Left renal cortex interstitium (tissue), 4 donors: ENCODE measurements around the gene OBSL1. TPM values are rescaled to one million over a fixed set of nuclear protein-coding genes. Genes with fewer than 3 reads are reported as not detected.

Source experiments
- DNase-seq, 4 donors: peaks; one replicate each; pipeline ENCODE4 v3.0.0-alpha.2; 2013; ENCODE audit warnings: low read depth in 4 of 4, low spot score in 2 of 4, missing footprints in 1 of 4
- polyA plus RNA-seq, 4 donors: library from polyadenylated mRNA; unstranded; fragments of 120-200 nt; gene quantifications; one replicate each; pipeline ENCODE4 v1.2.1, GENCODE V29; 2013; ENCODE audit not compliant: insufficient read length in 4 of 4

OBSL1 gene
- polyA plus RNA-seq, 4 donors, result 127 to 208 (median 175) TPM

DNA sequence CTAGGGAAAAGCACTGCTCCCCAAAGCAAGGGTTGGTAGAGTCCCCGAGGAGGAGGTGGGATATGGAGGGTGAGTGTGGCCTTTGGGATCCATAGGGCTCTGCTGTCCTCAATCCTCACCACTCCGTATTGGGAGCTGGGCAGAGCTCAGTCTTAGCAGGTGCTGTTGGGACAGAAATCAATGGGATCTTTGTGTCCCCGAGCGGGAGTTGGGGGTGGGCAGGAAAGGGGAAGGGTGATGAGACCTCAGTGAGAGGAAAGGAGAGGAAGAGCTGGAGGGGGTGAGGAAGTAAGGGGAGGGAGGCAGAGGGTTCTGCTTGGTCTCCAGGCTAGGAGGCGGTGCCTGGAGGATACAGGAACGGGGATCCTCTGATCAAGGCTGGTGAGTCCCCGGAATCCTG is 54.5 kb downstream of the OBSL1 start:
- DNase-seq, result no peak

DNA sequence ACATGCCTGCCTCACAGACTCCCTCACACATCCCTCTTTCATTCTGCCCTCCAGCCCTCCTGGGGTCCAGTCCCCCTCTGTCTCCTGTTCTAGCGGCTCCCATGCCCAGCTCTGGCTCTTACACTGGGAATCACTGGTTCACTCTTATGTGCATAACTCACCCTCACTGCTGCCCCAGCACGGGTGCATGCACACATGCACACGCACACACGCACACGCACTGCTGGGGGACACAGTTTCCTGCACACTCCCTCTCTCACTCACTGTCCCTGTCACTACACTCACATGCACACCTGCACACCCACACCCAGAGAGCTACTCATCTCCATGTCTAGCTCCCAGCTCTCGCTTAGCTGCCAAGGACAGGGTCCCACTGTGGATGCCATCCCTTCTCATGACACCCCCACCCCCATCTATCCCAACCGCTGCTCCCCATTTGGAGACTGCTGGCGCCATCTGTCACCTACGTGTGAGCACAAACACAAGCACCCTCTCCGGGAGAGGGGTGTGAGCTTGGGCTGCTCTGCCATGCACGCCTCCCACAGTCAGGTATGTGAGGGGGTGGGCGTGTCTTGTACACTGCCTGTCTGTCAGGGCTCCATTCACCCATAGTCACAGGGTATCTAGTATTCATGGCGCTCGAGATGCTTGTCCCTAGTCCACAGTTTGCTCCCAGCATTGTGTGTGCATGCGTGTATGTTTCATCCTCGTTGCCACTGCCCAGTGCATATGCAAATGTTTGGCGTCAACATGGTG is 55.3 kb downstream of the OBSL1 start:
- DNase-seq, result no peak

DNA sequence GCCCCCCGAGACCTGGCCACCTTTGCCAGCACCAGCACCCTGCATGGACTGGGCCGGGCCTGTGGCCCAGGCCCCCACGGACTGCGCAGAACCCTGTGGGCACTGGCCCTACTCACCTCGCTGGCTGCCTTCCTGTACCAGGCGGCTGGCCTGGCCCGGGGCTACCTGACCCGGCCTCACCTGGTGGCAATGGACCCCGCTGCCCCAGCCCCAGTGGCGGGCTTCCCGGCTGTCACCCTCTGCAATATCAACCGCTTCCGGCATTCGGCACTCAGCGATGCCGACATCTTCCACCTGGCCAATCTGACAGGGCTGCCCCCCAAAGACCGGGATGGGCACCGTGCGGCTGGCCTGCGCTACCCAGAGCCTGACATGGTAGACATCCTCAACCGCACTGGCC is 56.5 kb downstream of the OBSL1 start:
- no peak for DNase-seq

DNA sequence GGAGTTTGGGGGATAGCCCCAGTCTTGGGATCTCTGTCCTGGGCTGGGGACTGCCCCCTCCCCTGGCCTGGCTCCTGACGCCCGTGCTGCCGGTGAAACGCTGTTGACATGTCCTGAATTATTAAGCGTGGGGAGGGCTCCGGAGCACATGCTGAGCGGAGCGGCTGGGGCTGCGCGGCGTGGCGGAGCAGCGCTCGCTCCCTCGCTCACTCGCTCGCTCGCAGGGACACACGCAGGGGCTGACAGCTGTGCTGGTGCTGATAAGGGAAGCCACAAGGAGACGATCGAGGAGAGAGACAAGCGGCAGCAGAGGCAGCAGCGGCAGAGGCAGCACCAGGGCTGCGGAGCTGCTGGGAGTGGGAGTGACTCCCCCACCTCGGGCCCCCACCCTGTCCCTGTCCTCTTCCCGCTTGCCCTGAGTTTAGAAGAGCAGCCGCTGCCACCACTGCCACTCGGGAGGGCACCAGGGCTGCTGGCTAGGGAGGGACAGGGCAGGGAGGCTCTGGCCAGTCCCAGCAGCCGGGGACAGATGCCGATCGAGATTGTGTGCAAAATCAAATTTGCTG is 57.1 kb downstream of the OBSL1 start, which contains the start of gene ASIC4:
Gene ASIC4, plus strand, starts transcription at position 287 of the 566 bp plus-strand sequence. Its CDS starts 243 bp downstream, at position 530.
- DNase-seq, result no peak

DNA sequence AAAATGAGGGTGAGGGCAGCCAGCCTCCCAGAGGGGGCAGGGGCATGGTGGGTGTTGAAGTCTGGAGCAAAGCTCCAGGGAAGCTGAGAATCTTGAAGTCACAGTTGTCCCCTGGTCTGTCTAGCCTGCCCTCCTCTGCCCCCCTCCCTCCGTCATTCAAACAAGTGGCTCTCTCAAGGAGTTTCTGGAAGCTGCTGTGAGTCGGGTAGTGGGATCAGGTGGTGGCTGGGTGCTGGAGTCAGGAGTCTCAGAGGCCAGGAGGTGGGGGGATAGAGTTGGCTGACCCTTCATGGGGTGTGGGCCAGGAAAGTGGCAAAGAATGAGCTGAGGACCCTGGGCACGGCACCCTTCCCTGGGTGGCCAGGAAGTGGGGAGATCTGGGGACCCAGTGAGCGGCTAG is 57.6 kb downstream of the OBSL1 start:
- DNase-seq, result no peak

DNA sequence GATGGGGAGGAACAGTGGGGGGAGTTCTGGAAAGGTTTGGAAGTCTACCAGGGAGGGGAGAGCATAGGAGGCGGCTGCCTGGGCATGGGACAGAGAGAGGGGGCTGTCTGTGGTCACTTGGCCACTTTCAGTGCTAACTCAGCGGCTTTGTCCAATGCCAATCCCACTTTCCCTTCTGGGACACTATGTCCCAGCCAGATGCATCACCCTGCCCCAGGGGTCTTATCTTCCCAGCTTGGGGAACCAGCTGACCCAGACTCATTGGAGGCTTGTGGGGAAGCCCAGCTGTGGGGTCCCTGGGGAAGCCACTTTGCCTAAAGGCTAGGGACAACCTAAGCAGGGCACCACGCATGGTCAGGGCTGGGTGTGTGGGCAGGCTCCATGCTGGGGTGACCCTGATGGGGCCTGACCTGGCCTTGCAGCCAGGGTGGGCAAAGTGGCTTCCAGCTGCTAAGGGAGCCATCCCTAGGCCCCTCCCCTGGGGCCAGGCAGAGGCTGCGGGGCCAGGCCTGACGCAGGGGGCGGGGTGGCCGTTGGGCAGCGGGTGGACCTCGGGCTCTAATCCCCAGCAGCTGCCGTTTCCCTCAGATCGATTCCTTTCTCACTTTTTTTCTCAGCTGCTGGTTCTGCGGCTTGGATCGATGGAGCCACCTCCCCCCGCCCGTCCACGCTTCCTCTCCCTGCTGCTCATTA is 58.7 kb downstream of the OBSL1 start:
- DNase-seq, result no peak

DNA sequence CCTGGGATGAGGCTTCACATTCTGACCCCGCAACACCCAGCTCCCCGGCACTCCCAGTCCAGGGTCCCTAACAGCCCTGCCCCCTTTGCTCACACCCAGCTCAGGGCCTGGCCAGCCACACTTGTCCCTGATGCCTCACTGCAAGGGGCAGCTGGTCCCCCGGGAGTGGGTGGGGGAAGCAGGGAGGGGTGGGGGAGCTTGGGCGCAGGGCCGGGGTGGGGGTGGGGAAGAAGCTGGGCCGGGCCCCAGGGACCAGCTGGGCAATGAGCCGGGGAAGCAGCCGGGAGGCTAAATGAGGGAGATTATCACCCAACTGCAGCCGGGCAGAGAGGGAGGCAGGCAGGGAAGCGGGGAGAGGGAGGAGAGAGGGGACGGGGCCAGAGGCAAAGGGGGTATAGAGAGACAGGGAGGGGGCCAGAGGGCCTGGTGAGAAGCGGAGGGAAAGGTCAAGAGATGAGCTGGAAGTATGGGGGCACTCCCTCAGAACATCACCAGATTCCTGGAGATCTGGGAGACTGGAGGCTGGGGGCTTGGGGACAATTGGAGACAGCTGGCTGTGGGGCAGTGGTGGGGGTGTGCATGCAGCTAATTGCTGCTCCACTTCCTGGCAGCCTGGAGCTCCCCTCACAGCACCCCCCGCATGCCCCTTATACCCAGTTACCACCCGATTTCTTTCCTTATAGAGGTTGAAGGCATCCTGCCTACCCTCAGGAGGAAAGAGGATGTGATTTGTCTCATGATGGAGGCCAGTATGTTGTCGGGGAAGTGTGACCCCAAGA is 59.6 kb downstream of the OBSL1 start:
- DNase-seq, result no peak

DNA sequence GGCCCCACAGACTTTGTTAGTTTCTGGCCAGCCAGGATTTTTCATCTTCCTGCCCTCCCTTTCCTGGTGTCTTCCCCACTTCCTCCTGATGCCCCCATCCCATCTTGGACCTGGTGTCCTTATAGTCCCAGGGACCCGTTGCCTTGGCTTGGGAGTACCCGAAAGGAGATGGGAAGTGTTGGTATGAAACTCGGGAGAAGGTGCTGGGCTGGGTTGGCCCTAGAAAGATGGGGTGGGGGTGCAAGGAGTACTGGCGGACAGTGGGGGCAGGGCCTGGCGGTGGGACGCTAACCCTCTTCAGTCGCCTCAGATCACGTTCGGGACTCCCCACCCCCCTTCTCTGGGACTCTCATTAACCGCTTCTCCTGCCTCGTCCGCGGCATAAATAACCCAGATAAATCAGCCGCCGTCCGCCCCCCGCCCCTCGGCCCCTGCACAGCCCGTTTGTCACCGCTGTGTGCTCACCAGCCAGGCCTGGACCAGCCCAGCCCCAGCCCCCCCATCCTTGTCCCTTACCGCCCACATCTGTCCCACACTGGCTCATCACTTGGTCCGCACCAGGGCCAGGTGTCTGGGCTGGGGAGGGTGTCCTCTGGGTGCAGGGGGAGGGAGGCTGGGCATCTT is 60.7 kb downstream of the OBSL1 start:
- no peak for DNase-seq

DNA sequence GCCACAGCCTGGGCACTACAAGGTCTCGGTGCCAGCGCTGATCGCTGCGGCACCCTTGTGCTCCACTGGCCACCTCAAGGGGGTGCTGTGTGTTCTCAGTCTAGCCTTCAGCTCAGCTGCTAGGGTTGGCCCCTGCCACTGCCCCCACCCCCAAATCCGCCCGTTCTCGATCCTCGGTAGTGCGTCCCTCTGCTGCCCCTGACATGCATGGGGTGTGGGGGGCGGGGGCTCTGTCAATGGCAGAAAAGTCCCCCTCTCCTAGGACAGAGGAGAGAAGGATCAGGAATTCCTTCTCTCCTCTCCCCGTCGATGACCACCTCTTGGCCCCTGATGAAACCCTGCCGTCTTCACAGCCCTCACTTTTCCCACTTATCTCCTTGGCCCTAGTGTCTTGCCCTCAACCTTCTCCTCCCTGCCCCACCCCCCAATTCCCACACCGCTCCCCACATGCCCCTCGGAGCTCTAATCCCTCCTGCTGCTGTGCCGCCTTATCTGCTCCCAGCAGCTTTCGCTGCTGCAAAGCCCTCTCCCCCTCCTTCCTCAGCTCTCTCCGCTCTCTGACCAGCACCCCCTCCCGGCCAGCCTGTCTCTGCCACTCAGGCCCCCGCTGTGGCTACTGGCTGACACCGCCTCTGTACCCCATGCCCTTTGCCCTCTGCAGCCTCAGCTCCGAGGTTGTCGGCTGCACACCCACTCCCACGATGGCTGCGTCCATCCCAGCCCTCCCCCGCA is 61.4 kb downstream of the OBSL1 start:
- no peak for DNase-seq

DNA sequence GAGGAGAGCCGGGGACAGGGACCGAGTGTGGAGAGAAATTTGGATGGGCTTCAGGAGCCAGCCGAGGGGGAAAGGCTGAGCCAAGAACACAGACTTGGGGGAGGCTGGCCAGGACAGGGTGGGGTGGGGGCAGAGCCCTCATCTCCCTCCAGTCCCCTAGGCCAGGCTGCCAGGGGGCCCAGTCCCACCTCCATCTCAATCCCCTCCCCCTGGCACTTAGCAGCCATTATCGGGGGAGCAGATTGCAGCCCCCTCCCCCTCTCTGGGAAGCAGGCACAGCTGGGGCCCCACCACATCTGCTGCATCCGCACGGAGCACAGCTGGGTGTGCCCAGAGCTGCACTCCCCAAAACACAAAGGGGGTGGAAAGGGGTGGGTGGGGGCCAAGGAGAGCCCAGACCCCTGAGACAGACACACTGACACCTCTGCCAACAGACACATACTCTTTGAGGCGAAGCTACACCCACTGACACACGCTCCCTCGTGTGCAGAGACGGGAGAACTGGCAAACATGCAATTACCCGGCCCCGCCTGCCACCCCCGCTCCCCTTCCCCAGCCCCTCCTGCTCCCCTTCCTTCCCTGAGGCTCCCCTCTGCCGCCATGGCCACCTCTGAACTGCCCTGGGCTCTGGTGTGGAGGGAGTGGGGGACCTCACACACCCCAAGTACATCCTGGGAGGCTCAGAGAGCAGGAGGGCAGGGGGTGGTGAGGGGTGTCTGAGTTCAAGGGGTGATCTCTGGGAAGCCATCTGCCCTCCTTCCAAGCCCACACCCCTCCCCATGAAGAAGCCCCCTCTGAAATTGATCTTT is 62.2 kb downstream of the OBSL1 start:
- no peak for DNase-seq

DNA sequence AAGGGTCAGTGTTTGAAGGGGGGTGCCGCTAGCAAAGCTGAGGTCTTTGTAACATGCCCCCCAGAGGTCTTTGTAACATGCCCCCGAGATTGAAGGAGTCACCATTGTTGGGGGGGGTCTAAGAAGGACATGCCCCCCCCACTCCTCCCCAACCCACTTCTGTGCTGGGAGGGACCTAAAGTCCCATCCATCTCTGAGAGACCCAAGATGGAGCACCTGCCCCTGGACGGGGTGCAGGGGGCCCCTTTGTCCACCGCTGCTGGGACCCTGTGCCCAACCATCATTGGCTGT is 63.0 kb downstream of the OBSL1 start:
- no peak for DNase-seq

DNA sequence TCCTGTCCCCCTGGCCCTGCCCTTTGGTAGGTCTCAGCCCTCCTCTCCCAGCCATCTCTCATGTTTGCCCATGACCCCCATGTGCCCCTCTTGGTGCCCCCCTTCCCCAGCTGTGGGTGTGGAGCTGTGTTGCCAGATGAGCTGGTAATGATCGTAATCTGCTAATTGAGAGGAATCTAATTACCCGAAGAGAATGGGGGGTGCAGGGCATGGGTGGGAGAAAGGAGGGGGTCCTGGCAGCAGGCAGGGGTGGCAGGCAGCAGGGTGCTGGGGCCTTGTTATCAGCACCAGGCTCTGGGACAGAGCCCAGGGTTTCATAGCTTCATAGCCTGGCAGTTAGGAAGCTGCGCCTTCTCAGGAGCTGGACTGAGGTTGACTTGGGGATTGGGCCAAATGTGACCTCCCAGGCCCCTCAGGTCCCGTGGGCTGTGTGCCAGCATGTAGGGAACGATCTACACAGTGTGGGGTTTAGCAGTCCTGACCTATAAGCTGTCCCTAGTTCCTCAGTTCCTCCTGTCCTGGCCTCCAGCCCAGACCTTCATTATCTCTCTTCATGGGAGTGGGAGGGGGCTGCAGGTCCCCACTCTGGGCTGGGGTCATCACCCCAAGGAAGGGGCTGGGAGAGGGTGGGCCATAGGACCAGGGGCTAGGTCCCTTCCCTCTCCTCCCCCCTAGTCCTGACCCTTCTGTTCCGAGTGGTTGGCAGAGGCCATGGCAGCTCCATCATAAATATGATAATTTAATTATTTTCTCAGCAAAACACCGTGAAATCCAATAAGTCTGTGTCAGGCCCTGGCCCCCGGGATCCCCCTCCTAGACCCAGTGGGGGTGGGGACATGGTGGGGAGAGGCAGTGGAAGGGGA is 63.5 kb downstream of the OBSL1 start:
- DNase-seq, result no peak

DNA sequence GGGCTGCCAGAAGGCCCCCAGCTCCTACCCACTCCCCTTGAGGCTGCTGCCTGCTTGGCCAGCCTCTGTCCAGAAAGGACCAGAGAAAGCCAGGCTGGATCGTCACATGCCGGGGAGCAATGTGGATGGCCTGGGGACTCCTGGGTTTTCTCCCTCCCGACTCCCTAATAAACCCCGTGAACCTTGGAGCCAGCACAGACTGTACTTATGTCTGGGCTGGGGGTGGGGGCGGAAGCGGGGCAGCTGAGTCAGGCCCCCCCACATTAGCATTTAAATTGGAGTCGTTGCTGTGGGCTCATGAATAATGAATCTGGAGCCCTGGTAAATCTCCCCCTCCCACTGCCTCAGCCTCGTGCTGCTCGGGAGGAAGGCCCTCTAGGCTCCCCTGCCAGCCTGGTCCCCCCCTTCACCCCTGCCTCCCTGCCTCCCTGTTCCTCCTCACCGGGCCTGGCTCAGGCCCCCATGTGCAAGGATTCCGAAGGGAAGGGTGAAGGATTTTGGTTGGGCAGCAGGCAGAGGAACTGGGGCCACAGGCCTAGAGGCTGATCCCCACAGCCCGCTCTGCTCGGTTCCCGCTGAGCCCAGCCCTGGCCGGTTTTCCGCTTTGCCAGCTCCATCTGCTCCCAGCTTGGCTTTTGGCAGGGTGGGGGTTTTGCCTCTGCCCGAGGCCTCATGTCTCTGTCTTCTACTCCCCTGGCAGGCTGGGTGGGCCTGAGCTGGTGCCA is 64.4 kb downstream of the OBSL1 start:
- DNase-seq, result no peak

DNA sequence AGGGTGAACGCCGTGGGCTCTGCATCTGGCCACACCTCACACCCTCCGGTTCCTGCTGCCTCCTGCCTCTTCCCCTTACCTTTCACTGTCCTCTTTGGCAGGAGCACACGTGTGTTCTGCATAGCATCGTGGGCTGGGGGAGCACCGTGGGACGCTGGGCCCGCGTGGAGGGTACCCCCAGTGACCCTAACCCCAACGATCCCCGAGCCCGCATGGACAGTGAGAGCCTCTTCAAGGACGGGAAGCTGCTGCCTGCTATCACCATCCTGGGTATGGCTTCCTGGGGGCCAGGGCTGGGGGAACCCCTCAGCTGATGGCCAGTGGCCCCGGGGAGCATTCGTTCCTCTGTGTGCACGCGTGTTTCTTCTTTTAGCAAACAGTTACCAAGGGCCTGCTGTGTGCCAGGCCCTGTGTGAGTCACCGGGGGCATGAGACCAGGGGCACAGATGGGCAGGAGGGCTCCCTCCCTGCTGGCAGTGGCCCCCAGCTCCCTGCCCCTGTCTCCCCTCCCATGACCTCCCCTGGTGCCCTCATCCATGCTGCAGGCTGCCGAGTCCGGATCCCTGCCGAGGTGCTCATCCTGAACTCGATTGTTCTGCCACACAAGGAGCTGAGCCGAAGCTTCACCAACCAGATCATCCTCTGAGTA is 65.1 kb downstream of the OBSL1 start:
- no peak for DNase-seq

DNA sequence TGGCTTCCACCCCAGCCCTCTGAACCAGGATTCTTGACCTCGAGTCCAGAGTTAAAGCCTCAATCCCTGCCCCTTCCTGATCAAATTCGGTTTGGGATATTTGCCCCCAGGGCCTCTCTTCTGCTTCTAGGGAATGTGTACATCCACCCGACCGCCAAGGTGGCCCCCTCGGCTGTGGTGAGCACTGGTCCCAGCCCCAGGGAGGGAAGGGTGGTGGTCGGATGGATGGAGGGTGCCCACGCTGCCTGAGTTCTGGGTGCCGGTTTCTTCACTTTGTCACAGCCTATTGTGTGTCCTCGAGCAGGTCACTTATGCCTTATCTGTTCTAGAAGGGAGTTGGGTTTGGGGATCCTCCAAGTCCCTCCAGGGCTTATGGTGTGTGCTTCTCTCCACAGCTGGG is 65.8 kb downstream of the OBSL1 start:
- DNase-seq, result no peak

DNA sequence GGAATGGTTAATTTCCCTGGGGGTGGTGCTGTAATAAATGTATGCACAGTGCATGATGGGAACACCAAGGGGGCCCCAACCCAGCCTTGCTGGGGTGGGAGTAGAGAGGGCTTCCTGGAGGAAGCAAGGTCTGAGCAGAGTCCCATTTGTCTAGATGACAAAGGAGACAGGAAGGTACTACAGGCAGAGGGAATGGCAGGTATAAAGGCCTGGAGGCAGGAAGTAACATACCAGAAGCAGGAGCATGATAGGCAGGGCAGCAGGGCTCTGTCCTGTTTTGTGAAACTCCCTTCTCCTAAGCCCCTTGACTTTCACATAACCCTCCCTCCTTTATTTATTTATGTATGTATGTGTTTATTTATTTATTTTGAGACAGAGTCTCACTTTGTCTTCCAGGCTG is 68.7 kb downstream of the OBSL1 start:
- no peak for DNase-seq

DNA sequence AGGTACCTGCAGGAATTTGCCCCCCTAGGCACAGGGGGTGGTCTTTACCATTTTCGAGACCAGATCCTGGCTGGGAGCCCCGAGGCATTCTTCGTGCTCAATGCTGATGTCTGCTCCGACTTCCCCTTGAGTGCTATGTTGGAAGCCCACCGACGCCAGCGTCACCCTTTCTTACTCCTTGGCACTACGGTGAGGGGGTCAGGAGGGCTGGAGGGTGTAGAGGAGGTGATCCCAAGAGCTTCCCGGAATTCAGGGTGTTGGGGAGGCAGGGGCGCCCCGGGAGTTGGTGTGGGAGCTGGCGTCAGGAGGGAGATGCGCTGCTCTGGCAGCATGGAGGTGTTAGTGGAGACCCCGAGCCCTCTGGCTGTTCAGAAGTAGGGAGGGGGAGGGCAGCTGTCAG is 69.5 kb downstream of the OBSL1 start:
- DNase-seq, result no peak
